ENCODE data around the gene ACACA.

DNA sequence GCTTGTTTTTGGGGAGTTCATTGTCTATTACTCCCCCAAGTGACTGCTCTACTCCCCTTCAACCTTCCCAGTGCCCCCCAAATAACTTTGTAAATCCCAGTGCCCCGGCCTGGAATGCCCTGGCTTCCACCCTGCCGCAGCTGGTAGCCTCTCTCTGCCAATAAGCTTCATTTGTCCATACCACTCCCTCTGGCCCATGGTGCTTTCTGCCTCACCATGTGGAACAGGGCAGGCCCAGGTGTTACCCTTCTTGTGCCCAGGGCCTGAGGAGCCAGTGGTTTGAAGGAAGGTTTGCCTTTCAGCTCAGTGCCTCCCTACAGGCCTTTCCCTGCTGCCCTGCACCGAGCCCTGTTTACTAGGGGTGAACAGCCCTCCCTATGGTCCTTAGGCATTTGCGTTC, 323.7 kb downstream of the ACACA start:
- no peak for TF ChIP-seq ZNF384 (IDR thresholded peaks at IDR 0.05; ENCODE audit: low read depth, low read length)
- TF ChIP-seq KDM4B (IDR thresholded peaks at IDR 0.05; ENCODE audit: borderline replicate concordance in 2 of 2, low read depth in 1 of 2): no peak

All from K562 (cell line).